Measurements from ENCODE around the gene USP43. TPM values are rescaled to one million over a fixed set of nuclear protein-coding genes. Genes with fewer than 3 reads are reported as not detected.

The USP43 gene
- total and polyA plus RNA-seq, 12 donors, result 0.11 to 1.2 (median 0.54) TPM; not detected in 2

DNA sequence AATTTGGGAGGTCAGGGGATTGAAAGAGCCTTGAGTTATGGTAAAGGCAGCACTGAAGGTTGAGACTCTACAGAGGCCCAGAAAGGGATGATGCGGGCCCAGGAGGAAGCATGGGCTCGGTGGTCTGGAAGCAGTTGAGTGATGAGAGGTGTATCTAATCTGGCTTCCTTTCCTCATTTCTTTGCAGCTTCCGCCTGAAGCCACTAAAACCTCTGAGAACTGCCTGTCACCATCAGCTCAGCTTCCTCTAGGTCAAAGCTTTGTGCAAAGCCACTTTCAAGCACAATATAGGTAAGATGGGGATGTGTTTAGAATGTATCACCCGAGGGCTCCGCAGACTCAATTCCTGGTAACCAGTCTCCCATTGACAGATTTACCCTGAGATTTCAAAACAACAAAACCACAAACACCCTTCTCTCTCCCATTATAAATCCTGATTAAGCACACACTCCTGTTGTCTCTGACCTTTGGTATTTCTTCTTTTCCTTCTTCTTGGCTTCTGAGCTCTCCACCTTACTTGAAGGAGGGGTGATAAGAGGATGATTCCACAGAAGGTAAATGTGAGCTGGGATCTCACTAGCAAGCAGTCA is 21.2 kb downstream of the USP43 start:
- no peak for DNase-seq
- H3K27me3 ChIP-seq, result no peaks in the 10 kb centered on the region
- no peak for TF ChIP-seq CTCF (IDR thresholded peaks at IDR 0.05)
- no peak for TF ChIP-seq POLR2A (IDR thresholded peaks at IDR 0.05)
- no peak overlapping the region for H3K27ac ChIP-seq
- 70 to 87% (median 77%) methylated on average over 5 of the region's 5 CpGs for WGBS, 4 donors
- intact Hi-C loops (cut with DNase I), result loop anchor here in 1 of 2 donors (10.0 kb wide), 1 partner anchor 62 kb away; no protein-coding TSS in a partner anchor
- no peaks in the 10 kb centered on the region for H3K4me1 ChIP-seq (replicated peaks in 1 of 2)
- no peaks in the 10 kb centered on the region for H3K9me3 ChIP-seq (replicated peaks in 1 of 3)
- H3K36me3 ChIP-seq (replicated peaks in 1 of 2), result no peaks in the 10 kb centered on the region
- no peak overlapping the region for H3K4me3 ChIP-seq

GRCh38 chr17:9668517-9668916 is 23.2 kb downstream of the USP43 start:
- WGBS, 4 donors, result 68 to 71% (median 68%) methylated on average over 6 of the region's 6 CpGs
- no peaks in the 10 kb centered on the region for H3K27me3 ChIP-seq
- no peak overlapping the region for H3K27ac ChIP-seq
- H3K4me3 ChIP-seq, result no peak overlapping the region
- DNase-seq, result no peak
- intact Hi-C loops (cut with DNase I), result loop anchor here in 1 of 2 donors (10.0 kb wide), 1 partner anchor 64 kb away; no protein-coding TSS in a partner anchor
- H3K4me1 ChIP-seq (replicated peaks in 1 of 2), result no peaks in the 10 kb centered on the region
- H3K36me3 ChIP-seq (replicated peaks in 1 of 2), result no peaks in the 10 kb centered on the region
- no peaks in the 10 kb centered on the region for H3K9me3 ChIP-seq (replicated peaks in 1 of 3)
- TF ChIP-seq POLR2A (IDR thresholded peaks at IDR 0.05), result no peak
- no peak for TF ChIP-seq CTCF (IDR thresholded peaks at IDR 0.05)

DNA sequence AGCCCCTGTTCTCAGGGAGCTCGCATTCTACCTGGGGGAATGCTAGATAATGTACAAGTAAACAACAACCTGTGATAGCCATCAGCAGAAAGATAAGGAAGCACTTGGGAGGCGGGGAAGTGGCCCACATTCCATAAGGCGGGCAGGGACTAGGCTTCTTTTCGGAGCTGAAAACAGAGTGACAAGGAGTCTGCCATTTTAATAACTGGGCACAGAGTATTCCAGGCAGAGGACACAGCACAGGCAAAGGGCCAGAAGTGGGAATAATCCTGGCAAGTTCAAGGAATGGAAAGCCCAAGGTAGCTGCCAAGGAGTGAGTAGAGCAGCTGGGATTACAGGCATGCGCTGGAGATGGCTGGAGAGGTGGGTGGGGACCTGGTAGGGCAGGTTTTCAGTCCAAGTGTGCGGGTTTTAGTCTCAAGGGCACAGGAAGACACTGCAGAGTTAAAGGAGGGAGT is 24.3 kb downstream of the USP43 start:
- Histone ChIP-seq H3K4me3 (no peak overlapping the region), H3K36me3 (replicated peaks in 1 of 2) (no peaks in the 10 kb centered on the region), H3K27me3 (no peaks in the 10 kb centered on the region), H3K4me1 (replicated peaks in 1 of 2) (no peaks in the 10 kb centered on the region), H3K27ac (no peak overlapping the region), H3K9me3 (replicated peaks in 1 of 3) (no peaks in the 10 kb centered on the region)
- intact Hi-C loops (cut with DNase I), result loop anchor here in 1 of 2 donors (10.0 kb wide), 2 partner anchors 65 kb away; no protein-coding TSS in a partner anchor
- TF ChIP-seq POLR2A (IDR thresholded peaks at IDR 0.05), result no peak
- no peak for TF ChIP-seq CTCF (IDR thresholded peaks at IDR 0.05)
- no peak for DNase-seq
- 72 to 85% (median 76%) methylated on average over 6 of the region's 6 CpGs for WGBS, 4 donors

DNA sequence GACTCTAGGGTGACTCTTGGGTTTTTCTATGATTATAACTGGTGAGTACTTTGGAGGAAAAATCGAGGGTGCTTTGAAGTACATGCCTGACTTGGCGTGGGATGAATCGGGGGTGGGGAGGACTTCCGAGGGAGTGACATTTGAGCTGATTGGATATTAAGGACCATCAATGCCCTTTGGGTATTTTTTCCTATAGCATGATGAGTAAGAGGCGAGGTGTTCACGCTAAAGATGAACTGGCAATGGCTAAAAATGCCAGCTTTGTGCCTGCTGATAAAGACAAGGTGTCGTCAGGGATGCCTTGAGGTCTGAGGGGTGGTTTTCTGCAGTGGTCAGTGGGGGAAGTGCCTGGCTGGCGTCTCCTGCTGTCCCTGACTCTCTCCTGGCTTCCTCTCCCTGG is 25.3 kb downstream of the USP43 start:
- H3K36me3 ChIP-seq (replicated peaks in 1 of 2), result no peaks in the 10 kb centered on the region
- no peaks in the 10 kb centered on the region for H3K27me3 ChIP-seq
- TF ChIP-seq POLR2A (IDR thresholded peaks at IDR 0.05) (no peak), CTCF (IDR thresholded peaks at IDR 0.05) (no peak)
- WGBS, 4 donors, result 57 to 70% (median 64%) methylated on average over 8 of the region's 8 CpGs
- DNase-seq, result no peak
- no peaks in the 10 kb centered on the region for H3K4me1 ChIP-seq (replicated peaks in 1 of 2)
- intact Hi-C loops (cut with DNase I), result loop anchor here in 1 of 2 donors (10.0 kb wide), 1 partner anchor 64 kb away; no protein-coding TSS in a partner anchor
- H3K4me3 ChIP-seq, result no peak overlapping the region
- no peak overlapping the region for H3K27ac ChIP-seq
- no peaks in the 10 kb centered on the region for H3K9me3 ChIP-seq (replicated peaks in 1 of 3)

Data from adrenal gland (tissue), 12 donors.